Sciatic nerve (tissue), 2 donors: ENCODE results near the gene LRP8. TPM values are rescaled to one million over a fixed set of nuclear protein-coding genes. Genes with fewer than 3 reads are reported as not detected.
A peak's percentile ranks its signal among the peaks of the same experiment; 100 is the strongest.
"Not testable (repeated sequence)": the region's sequence is repeated elsewhere in the genome, so short reads cannot be mapped to it uniquely, and the experiment has no call there.

ENCODE experiments used
- ATAC-seq: fragments of 200-7000 bp; cut with Tn5 transposase; one replicate; pipeline ENCODE4 v1.9.1; 2020; ENCODE audit warnings: mild to moderate bottlenecking, moderate library complexity
- DNase-seq: peaks from one replicate; pipeline ENCODE4 v3.0.0-alpha.2; 2020; ENCODE audit warnings: low spot score
- intact Hi-C: fragments of 100-400 bp; cut with DNase I; formaldehyde crosslinking; loops from one replicate; pipeline ENCODE4 v1.14.2; 2022
- total RNA-seq: library from RNA; stranded (reverse); fragmentation: NEBNext Ultra II Directional; extraction: Animal tissue kit (Norgen Biotek cat#: 25700); gene quantifications from one replicate; pipeline ENCODE4 v1.2.1, GENCODE V29; 2021
- donor health status: DM: no; HTN: no; CAD: no.
- donor health status: DM: no; HTN: no; CAD: no.

Gene LRP8
- total RNA-seq, 1 donor from 2014 or later = 2.4 TPM

DNA sequence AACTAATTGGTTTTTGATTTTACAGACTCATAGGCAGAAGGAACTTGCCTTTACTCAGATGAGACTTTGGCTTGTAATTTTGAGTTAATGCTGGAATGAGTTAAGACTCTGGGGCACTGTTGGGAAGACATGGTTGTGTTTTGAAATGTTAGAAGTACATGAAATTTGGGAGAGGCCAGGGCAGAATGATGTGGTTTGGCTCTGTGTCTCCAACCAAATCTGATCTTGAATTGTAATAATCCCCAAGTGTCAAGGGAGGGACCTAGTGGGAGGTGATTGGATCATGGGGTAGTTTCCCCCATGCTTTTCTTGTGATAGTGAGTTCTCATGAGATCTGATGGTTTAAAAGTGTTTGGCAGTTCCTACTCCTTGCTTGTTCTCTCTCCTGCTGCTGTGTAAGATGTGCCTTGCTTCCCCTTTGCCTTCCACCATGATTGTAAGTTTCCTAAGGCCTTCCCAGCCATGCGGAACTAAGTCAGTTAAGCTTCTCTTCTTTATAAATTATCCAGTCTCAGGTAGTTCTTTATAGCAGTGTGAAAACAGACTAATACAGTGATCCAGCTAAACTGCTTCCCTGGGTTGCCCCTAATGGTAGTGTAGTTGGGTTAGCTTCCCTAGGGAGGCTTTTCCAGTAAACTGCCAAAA lies 121.0 kb downstream of the LRP8 start:
- intact Hi-C loops = no loop called here
- ATAC-seq (peak; percentile 52), DNase-seq (no peak)

DNA sequence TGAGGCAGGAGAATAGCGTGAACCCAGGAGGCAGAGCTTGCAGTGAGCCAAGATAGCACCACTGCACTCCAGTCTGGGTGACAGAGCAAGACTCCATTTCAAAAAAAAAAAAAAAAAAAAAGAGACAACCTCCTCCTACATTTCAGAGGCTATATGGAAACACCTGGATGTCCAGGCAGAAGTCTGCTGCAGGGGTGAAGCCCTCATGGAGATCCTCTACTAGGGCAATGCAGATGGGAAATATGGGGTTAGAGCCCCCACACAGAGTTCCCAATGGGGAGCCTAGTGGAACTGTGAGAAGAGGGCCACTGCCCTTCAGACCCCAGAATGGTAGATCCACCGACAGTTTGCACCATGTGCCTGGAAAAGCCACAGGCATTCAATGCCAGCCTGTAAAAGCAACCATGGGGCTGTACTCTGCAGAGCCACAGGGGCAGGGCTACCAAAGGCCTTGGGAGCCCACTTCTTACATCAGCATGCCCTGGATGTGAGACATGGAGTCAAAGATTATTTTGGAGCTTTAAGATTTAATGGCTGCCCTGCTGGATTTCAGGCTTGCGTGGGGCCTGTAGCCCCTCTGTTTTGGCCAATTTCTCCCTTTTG lies 121.7 kb downstream of the LRP8 start:
- intact Hi-C loops, DNase-seq, ATAC-seq: not testable (repeated sequence)

GRCh38 chr1:53205496-53205895 lies 122.4 kb downstream of the LRP8 start:
- DNase-seq, intact Hi-C loops, ATAC-seq: not testable (repeated sequence)

DNA sequence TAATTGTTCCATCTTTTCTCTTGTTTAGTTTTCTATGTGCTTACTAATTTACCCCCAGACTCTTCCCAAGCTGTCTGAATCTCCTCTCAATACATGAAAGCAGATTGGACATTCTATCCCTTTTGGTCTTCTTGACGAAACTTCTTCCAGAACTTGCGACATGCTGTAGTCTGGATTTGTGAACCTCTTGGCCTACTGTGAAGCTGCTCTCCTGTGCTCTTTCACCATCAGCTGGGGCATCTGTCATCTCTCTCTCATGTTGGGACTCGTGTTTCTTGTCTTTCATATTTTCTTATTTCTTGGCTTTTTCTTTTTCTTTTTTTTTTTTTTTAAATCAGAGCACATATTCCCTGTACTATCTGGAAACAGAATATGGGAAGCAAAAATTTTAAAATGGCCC lies 124.4 kb downstream of the LRP8 start:
- no peak for DNase-seq
- no peak for ATAC-seq
- intact Hi-C loops = no loop called here

GRCh38 chr1:53198241-53198651 lies 129.6 kb downstream of the LRP8 start:
- ATAC-seq (peak; percentile 73), DNase-seq (peak; percentile 53)
- intact Hi-C loops = loop anchor here (10.0 kb wide), 1 partner anchor 273 kb away; the partner anchor contains the start of genes ECHDC2 and SCP2

- ATAC-seq (peak; percentile 7), DNase-seq (peak; percentile 46)
- intact Hi-C loops = loop anchor here (10.0 kb wide), 1 partner anchor 273 kb away; the partner anchor contains the start of genes ECHDC2 and SCP2
These were observed 130.3 kb downstream of the LRP8 start for GRCh38 chr1:53197291-53198200.

- DNase-seq (peak; percentile 97), ATAC-seq (peak; percentile 97)
- intact Hi-C loops = loop anchor here (10.0 kb wide), 1 partner anchor 272 kb away; the partner anchor contains the start of genes ECHDC2 and SCP2
These were observed 131.2 kb downstream of the LRP8 start, which contains the start of gene CPT2 for GRCh38 chr1:53196485-53197290. Gene CPT2, plus strand, starts transcription at chr1:53196824. Its CDS starts 120 bp downstream, at chr1:53196944.

DNA sequence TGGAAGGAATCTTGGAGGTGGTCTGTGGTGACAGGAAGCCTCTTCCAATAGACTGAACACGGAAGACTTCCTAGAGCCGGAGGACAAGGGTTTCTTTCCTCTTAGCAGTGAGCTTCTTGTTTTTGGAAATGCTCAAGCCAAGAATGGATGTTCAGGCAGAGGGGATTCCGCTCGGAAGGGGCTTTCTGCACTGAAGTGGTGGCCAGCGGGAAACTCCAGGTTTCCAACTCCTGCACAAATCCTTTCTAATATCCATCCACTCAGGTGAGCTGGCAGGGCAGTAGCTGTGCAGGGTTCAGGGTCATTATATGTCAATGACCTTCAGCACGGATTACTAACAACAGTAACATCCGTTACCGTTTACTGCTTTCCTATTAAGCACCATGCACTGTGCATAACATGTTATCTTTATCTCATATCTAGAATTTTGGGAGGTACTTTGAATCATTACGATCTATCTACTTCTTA lies 131.8 kb downstream of the LRP8 start:
- ATAC-seq (peak; percentile 38), DNase-seq (peak; percentile 50)
- intact Hi-C loops = loop anchor here (10.0 kb wide), 1 partner anchor 271 kb away; the partner anchor contains the start of genes ECHDC2 and SCP2

DNA sequence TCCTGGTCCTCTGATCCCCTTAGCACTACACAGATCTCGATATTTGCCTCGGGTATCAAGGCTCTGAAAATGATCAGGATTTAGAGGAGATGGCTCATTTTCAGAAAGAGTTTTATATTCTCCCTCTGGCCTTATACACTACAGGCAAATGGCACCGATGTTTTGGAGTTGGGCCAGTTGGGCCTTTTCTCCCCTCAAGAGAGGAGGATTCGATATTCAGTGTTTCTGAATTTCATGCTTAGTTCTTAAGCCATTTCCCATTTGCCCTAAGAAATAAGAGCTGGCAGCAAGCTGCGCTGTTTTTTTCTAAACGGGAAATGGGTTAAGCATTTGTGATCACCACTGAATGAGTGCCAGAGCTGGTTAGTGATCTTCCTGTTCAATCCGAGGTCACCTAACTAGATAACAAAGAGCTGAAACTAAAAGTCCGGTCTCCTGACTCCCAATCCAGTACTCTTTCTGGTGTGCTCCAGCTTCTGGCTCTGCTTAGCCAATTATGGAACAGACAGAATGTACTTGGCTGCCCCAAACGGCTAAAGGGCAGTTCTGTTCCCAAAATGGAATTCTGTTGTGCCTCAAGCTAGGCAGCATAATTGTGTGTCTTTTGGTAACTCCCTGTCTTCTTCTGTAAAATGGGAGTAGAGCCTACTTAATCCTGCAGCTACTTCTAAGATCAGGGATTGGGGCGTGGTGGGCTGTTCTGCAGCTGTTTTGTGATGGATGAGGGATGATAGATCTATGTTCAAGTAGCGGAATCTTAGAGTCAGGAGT lies 132.4 kb downstream of the LRP8 start:
- ATAC-seq = peak; percentile 18
- intact Hi-C loops = loop anchor here (10.0 kb wide), 1 partner anchor 271 kb away; the partner anchor contains the start of genes ECHDC2 and SCP2

More for the DNA sequence above, 132.4 kb downstream of the LRP8 start:
- peak; percentile 53 for DNase-seq

Other genes starting within 250 kb of the LRP8 start
- 0.89 TPM for gene SLC1A7, start 185.4 kb downstream of the LRP8 start, total RNA-seq
- 10.1 TPM for gene CPT2, start 131.2 kb downstream of the LRP8 start, total RNA-seq
- 71.6 TPM for gene CZIB, start 107.4 kb downstream of the LRP8 start, total RNA-seq
- 31.7 TPM for gene MAGOH, start 89.6 kb downstream of the LRP8 start, total RNA-seq
- not detected for gene DMRTB1, start 131.3 kb upstream of the LRP8 start, total RNA-seq